Lower lobe of right lung (tissue), 2 donors: Measurements from ENCODE around the gene RET. TPM values are rescaled to one million over a fixed set of nuclear protein-coding genes. Genes with fewer than 3 reads are reported as not detected.

Experiments
- ATAC-seq, 2 donors: fragments of 200-7000 bp; cut with Tn5 transposase; one replicate each; pipeline ENCODE4 v1.9.1; 2020 to 2022; ENCODE audit warnings: mild to moderate bottlenecking in 2 of 2, moderate library complexity in 2 of 2
- DNase-seq: peaks from one replicate; pipeline ENCODE4 v3.0.0-alpha.2; 2020
- H3K27ac ChIP-seq: fragments of 200-600 bp; one replicate; pipeline ENCODE4 v1.8.0; 2022
- H3K27me3 ChIP-seq: fragments of 200-600 bp; one replicate; pipeline ENCODE4 v1.8.0; 2022; ENCODE audit warnings: low read depth
- H3K36me3 ChIP-seq: fragments of 200-600 bp; one replicate; pipeline ENCODE4 v1.8.0; 2022; ENCODE audit warnings: mild to moderate bottlenecking
- H3K4me1 ChIP-seq: fragments of 200-600 bp; one replicate; pipeline ENCODE4 v1.8.0; 2022
- H3K4me3 ChIP-seq: fragments of 200-600 bp; one replicate; pipeline ENCODE4 v1.8.0; 2022; ENCODE audit warnings: mild to moderate bottlenecking
- H3K9me3 ChIP-seq: fragments of 200-600 bp; one replicate; pipeline ENCODE4 v1.8.0; 2022
- CTCF ChIP-seq: fragments of 200-600 bp; IDR thresholded peaks from one replicate; pipeline ENCODE4 v1.8.0; 2022; ENCODE audit warnings: antibody characterized with exemption, mild to moderate bottlenecking
- intact Hi-C: fragments of 100-400 bp; cut with DNase I; formaldehyde crosslinking; loops from one replicate; pipeline ENCODE4 v1.11.0; 2022
- total RNA-seq: library from RNA; stranded (reverse); fragmentation: NEBNext Ultra II Directional; extraction: Animal tissue kit (Norgen Biotek cat#: 25700); gene quantifications from one replicate; pipeline ENCODE4 v1.2.1, GENCODE V29; 2021
- donor health status: DM: no; HTN: yes; CAD: no; lungs with severe emphysema.

Gene RET
- total RNA-seq, 1 donor from 2014 or later: 0.68 TPM

GRCh38 chr10:43043342-43043772 lies 33.5 kb upstream of the RET start:
- DNase-seq: peak; percentile 35
- intact Hi-C loops: no loop called here
- no peak for TF ChIP-seq CTCF

GRCh38 chr10:43043773-43044447 lies 33.0 kb upstream of the RET start:
- intact Hi-C loops: no loop called here
- no peaks in the 10 kb centered on the region for H3K4me1 ChIP-seq
- H3K27me3 ChIP-seq: peaks cover 7% of the 10 kb centered on the region
- no peak overlapping the region for H3K4me3 ChIP-seq
- ATAC-seq (no peak), DNase-seq (peak; percentile 28)
- H3K27ac ChIP-seq: no peak overlapping the region
- H3K36me3 ChIP-seq: no peaks in the 10 kb centered on the region
- no peaks in the 10 kb centered on the region for H3K9me3 ChIP-seq
- no peak for TF ChIP-seq CTCF

More at GRCh38 chr10:43043342-43043772, 33.5 kb upstream of the RET start:
- Histone ChIP-seq H3K4me1 (no peaks in the 10 kb centered on the region), H3K36me3 (no peaks in the 10 kb centered on the region), H3K27ac (no peak overlapping the region), H3K4me3 (no peak overlapping the region), H3K9me3 (no peaks in the 10 kb centered on the region), H3K27me3 (peaks cover 2% of the 10 kb centered on the region)
- no peak for ATAC-seq

- DNase-seq: peak; percentile 30
- Histone ChIP-seq H3K27ac (no peak overlapping the region), H3K4me3 (no peak overlapping the region), H3K4me1 (no peaks in the 10 kb centered on the region), H3K9me3 (no peaks in the 10 kb centered on the region), H3K36me3 (no peaks in the 10 kb centered on the region), H3K27me3 (peaks cover 12% of the 10 kb centered on the region)
- TF ChIP-seq CTCF: no peak
- intact Hi-C loops: no loop called here
- no peak for ATAC-seq
These were observed 32.4 kb upstream of the RET start for GRCh38 chr10:43044448-43044921.

GRCh38 chr10:43044961-43045621 lies 31.8 kb upstream of the RET start:
- TF ChIP-seq CTCF: no peak
- intact Hi-C loops: no loop called here
- Histone ChIP-seq H3K4me3 (no peak overlapping the region), H3K4me1 (no peaks in the 10 kb centered on the region), H3K36me3 (no peaks in the 10 kb centered on the region), H3K9me3 (no peaks in the 10 kb centered on the region), H3K27ac (no peak overlapping the region), H3K27me3 (peaks cover 12% of the 10 kb centered on the region)
- no peak for ATAC-seq
- DNase-seq: peak; percentile 24

GRCh38 chr10:43045631-43046287 lies 31.1 kb upstream of the RET start:
- TF ChIP-seq CTCF: no peak
- no peaks in the 10 kb centered on the region for H3K4me1 ChIP-seq
- no peaks in the 10 kb centered on the region for H3K36me3 ChIP-seq
- intact Hi-C loops: no loop called here
- peaks cover 12% of the 10 kb centered on the region for H3K27me3 ChIP-seq
- no peak for ATAC-seq
- no peaks in the 10 kb centered on the region for H3K9me3 ChIP-seq
- peak; percentile 29 for DNase-seq
- no peak overlapping the region for H3K4me3 ChIP-seq
- no peak overlapping the region for H3K27ac ChIP-seq
